Measurements from ENCODE around the gene VTI1B. TPM values are rescaled to one million over a fixed set of nuclear protein-coding genes. Genes with fewer than 3 reads are reported as not detected.
A peak's percentile ranks its signal among the peaks of the same experiment; 100 is the strongest.
"Not testable (repeated sequence)": the region's sequence is repeated elsewhere in the genome, so short reads cannot be mapped to it uniquely, and the experiment has no call there.

VTI1B gene
- total and polyA plus RNA-seq, 4 donors = 26.5 to 76.3 (median 28.9) TPM

GRCh38 chr14:67602995-67603545 lies 71.4 kb downstream of the VTI1B start:
- H3K36me3 ChIP-seq (ENCODE audit: control insufficient read depth in 4 of 4, insufficient read depth in 3 of 4, low read depth in 1 of 4, low read length in 3 of 4) = no peaks in the 10 kb centered on the region
- no peaks in the 10 kb centered on the region for H3K9me3 ChIP-seq (ENCODE audit: control insufficient read depth in 4 of 4, low read length in 3 of 4)
- DNase-seq (ENCODE audit: low spot score) = no peak
- H3K4me1 ChIP-seq (ENCODE audit: control insufficient read depth in 4 of 4, insufficient read depth in 4 of 4, low read length in 3 of 4) = peaks cover 3 to 12% (median 8%) of the 10 kb centered on the region in 4 donors
- H3K27me3 ChIP-seq (ENCODE audit: control insufficient read depth in 4 of 4, insufficient read depth in 4 of 4, low read length in 3 of 4) = no peaks in the 10 kb centered on the region
- TF ChIP-seq EGR1 (IDR thresholded peaks at IDR 0.05; ENCODE audit: low read depth in 2 of 2) = no peak
- no peak for TF ChIP-seq JUND (IDR thresholded peaks at IDR 0.05)
- TF ChIP-seq TAF1 (conservative IDR thresholded peaks at IDR 0.05) = no peak
- WGBS = 76% methylated on average over 5 of the region's 5 CpGs
- no peak overlapping the region for H3K4me3 ChIP-seq (ENCODE audit: low read depth in 1 of 3, low read length in 3 of 3)
- no peak overlapping the region for H3K27ac ChIP-seq (ENCODE audit: low read depth in 1 of 2, low read length in 2 of 2)
- H3K9ac ChIP-seq (ENCODE audit: low read depth in 1 of 2, low read length in 2 of 2) = no peak overlapping the region

GRCh38 chr14:67602076-67602475 lies 72.4 kb downstream of the VTI1B start:
- H3K27me3 ChIP-seq (ENCODE audit: control insufficient read depth in 4 of 4, insufficient read depth in 4 of 4, low read length in 3 of 4) = no peaks in the 10 kb centered on the region
- peaks cover 3 to 12% (median 8%) of the 10 kb centered on the region in 4 donors for H3K4me1 ChIP-seq (ENCODE audit: control insufficient read depth in 4 of 4, insufficient read depth in 4 of 4, low read length in 3 of 4)
- H3K9ac ChIP-seq (ENCODE audit: low read depth in 1 of 2, low read length in 2 of 2) = no peak overlapping the region
- no peaks in the 10 kb centered on the region for H3K36me3 ChIP-seq (ENCODE audit: control insufficient read depth in 4 of 4, insufficient read depth in 3 of 4, low read depth in 1 of 4, low read length in 3 of 4)
- no peak for DNase-seq (ENCODE audit: low spot score)
- WGBS = 73% methylated on average over 7 of the region's 7 CpGs
- no peaks in the 10 kb centered on the region for H3K9me3 ChIP-seq (ENCODE audit: control insufficient read depth in 4 of 4, low read length in 3 of 4)
- no peak overlapping the region for H3K27ac ChIP-seq (ENCODE audit: low read depth in 1 of 2, low read length in 2 of 2)
- TF ChIP-seq HNF4A (conservative IDR thresholded peaks at IDR 0.05) (no peak), GABPA (IDR thresholded peaks at IDR 0.05 in 1 of 2, conservative IDR thresholded peaks at IDR 0.05 in 1 of 2) (no peak), SP1 (IDR thresholded peaks at IDR 0.05) (no peak), ZBTB33 (IDR thresholded peaks at IDR 0.05) (no peak), TAF1 (conservative IDR thresholded peaks at IDR 0.05) (no peak), MAX (IDR thresholded peaks at IDR 0.05) (no peak), RAD21 (IDR thresholded peaks at IDR 0.05) (no peak), FOXA2 (IDR thresholded peaks at IDR 0.05) (no peak), FOXA1 (IDR thresholded peaks at IDR 0.05) (no peak), JUND (IDR thresholded peaks at IDR 0.05) (no peak)
- TF ChIP-seq, protein P1, sequence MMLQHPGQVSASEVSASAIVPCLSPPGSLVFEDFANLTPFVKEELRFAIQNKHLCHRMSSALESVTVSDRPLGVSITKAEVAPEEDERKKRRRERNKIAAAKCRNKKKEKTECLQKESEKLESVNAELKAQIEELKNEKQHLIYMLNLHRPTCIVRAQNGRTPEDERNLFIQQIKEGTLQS (IDR thresholded peaks at IDR 0.05) = no peak
- TF ChIP-seq, protein P2, sequence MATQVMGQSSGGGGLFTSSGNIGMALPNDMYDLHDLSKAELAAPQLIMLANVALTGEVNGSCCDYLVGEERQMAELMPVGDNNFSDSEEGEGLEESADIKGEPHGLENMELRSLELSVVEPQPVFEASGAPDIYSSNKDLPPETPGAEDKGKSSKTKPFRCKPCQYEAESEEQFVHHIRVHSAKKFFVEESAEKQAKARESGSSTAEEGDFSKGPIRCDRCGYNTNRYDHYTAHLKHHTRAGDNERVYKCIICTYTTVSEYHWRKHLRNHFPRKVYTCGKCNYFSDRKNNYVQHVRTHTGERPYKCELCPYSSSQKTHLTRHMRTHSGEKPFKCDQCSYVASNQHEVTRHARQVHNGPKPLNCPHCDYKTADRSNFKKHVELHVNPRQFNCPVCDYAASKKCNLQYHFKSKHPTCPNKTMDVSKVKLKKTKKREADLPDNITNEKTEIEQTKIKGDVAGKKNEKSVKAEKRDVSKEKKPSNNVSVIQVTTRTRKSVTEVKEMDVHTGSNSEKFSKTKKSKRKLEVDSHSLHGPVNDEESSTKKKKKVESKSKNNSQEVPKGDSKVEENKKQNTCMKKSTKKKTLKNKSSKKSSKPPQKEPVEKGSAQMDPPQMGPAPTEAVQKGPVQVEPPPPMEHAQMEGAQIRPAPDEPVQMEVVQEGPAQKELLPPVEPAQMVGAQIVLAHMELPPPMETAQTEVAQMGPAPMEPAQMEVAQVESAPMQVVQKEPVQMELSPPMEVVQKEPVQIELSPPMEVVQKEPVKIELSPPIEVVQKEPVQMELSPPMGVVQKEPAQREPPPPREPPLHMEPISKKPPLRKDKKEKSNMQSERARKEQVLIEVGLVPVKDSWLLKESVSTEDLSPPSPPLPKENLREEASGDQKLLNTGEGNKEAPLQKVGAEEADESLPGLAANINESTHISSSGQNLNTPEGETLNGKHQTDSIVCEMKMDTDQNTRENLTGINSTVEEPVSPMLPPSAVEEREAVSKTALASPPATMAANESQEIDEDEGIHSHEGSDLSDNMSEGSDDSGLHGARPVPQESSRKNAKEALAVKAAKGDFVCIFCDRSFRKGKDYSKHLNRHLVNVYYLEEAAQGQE (IDR thresholded peaks at IDR 0.05) = no peak
- H3K4me3 ChIP-seq (ENCODE audit: low read depth in 1 of 3, low read length in 3 of 3) = no peak overlapping the region

DNA sequence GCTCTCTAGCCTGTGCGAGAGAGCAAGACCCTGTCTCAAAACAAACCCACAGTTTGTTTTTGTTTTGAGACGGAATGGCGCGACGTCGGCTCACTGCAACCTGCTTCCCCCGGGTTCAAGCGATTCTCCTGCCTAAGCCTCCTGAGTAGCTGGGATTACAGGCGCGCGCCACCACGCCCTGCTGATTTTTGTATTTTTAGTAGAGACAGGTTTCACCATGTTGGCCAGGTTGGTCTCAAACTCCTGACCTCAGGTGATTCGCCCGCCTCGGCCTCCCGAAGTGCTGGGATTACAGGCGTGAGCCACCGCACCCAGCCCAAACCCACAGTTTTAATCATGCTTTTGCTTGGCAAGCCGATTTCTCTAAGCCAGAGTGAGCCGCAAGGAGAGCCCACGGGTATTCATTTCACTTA lies 73.9 kb downstream of the VTI1B start:
- H3K9ac ChIP-seq (ENCODE audit: low read depth in 1 of 2, low read length in 2 of 2); H3K9me3 ChIP-seq (ENCODE audit: control insufficient read depth in 4 of 4, low read length in 3 of 4); H3K27me3 ChIP-seq (ENCODE audit: control insufficient read depth in 4 of 4, insufficient read depth in 4 of 4, low read length in 3 of 4); H3K36me3 ChIP-seq (ENCODE audit: control insufficient read depth in 4 of 4, insufficient read depth in 3 of 4, low read depth in 1 of 4, low read length in 3 of 4); DNase-seq (ENCODE audit: low spot score): not testable (repeated sequence)
- H3K27ac ChIP-seq (ENCODE audit: low read depth in 1 of 2, low read length in 2 of 2) = peak overlapping the region; percentile 91 to 94
- peaks cover 3 to 12% (median 8%) of the 10 kb centered on the region in 4 donors for H3K4me1 ChIP-seq (ENCODE audit: control insufficient read depth in 4 of 4, insufficient read depth in 4 of 4, low read length in 3 of 4)
- WGBS = 91% methylated on average over 21 of the region's 21 CpGs
- H3K4me3 ChIP-seq (ENCODE audit: low read depth in 1 of 3, low read length in 3 of 3) = peak overlapping the region; percentile 82 to 94 (median 83)
